ENCODE results near the gene PPTC7. TPM values are rescaled to one million over a fixed set of nuclear protein-coding genes. Genes with fewer than 3 reads are reported as not detected.

PPTC7 gene
- total and polyA plus RNA-seq, 2 of the 13 experiments (the other 11 are each of a cell fraction or from before 2014, with no cell fraction given), result 4.8 to 12.3 TPM

GRCh38 chr12:110501752-110502738, 81.1 kb downstream of the PPTC7 start, which contains the start of the genes RAD9B and VPS29 (continued):
- TF ChIP-seq, protein P1, sequence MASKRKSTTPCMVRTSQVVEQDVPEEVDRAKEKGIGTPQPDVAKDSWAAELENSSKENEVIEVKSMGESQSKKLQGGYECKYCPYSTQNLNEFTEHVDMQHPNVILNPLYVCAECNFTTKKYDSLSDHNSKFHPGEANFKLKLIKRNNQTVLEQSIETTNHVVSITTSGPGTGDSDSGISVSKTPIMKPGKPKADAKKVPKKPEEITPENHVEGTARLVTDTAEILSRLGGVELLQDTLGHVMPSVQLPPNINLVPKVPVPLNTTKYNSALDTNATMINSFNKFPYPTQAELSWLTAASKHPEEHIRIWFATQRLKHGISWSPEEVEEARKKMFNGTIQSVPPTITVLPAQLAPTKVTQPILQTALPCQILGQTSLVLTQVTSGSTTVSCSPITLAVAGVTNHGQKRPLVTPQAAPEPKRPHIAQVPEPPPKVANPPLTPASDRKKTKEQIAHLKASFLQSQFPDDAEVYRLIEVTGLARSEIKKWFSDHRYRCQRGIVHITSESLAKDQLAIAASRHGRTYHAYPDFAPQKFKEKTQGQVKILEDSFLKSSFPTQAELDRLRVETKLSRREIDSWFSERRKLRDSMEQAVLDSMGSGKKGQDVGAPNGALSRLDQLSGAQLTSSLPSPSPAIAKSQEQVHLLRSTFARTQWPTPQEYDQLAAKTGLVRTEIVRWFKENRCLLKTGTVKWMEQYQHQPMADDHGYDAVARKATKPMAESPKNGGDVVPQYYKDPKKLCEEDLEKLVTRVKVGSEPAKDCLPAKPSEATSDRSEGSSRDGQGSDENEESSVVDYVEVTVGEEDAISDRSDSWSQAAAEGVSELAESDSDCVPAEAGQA (IDR thresholded peaks at IDR 0.05; ENCODE audit: low read depth), result peak; percentile 85
- TF ChIP-seq, protein P1 (CRISPR knock-in tag; IDR thresholded peaks at IDR 0.05; ENCODE audit: borderline replicate concordance), result no peak; the same call in 1 of the 2 replicates
- TF ChIP-seq, protein P2, sequence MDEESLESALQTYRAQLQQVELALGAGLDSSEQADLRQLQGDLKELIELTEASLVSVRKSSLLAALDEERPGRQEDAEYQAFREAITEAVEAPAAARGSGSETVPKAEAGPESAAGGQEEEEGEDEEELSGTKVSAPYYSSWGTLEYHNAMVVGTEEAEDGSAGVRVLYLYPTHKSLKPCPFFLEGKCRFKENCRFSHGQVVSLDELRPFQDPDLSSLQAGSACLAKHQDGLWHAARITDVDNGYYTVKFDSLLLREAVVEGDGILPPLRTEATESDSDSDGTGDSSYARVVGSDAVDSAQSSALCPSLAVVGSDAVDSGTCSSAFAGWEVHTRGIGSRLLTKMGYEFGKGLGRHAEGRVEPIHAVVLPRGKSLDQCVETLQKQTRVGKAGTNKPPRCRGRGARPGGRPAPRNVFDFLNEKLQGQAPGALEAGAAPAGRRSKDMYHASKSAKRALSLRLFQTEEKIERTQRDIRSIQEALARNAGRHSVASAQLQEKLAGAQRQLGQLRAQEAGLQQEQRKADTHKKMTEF (CRISPR knock-in tag; IDR thresholded peaks at IDR 0.05), result peak; percentile 92
- TF ChIP-seq ZNF331 (CRISPR knock-in tag; IDR thresholded peaks at IDR 0.05) (peak; percentile 89), KLF15 (CRISPR knock-in tag; IDR thresholded peaks at IDR 0.05; ENCODE audit: borderline replicate concordance) (peak; percentile 67), DR1 (CRISPR knock-in tag; IDR thresholded peaks at IDR 0.05) (peak; percentile 95), AHDC1 (CRISPR knock-in tag; IDR thresholded peaks at IDR 0.05; ENCODE audit: borderline replicate concordance) (no peak), ATF4 (CRISPR knock-in tag; IDR thresholded peaks at IDR 0.05) (peak in 1 of 2 experiments; percentile 86; a peak in 2 of 4 replicates)
- TF ChIP-seq, protein P3, sequence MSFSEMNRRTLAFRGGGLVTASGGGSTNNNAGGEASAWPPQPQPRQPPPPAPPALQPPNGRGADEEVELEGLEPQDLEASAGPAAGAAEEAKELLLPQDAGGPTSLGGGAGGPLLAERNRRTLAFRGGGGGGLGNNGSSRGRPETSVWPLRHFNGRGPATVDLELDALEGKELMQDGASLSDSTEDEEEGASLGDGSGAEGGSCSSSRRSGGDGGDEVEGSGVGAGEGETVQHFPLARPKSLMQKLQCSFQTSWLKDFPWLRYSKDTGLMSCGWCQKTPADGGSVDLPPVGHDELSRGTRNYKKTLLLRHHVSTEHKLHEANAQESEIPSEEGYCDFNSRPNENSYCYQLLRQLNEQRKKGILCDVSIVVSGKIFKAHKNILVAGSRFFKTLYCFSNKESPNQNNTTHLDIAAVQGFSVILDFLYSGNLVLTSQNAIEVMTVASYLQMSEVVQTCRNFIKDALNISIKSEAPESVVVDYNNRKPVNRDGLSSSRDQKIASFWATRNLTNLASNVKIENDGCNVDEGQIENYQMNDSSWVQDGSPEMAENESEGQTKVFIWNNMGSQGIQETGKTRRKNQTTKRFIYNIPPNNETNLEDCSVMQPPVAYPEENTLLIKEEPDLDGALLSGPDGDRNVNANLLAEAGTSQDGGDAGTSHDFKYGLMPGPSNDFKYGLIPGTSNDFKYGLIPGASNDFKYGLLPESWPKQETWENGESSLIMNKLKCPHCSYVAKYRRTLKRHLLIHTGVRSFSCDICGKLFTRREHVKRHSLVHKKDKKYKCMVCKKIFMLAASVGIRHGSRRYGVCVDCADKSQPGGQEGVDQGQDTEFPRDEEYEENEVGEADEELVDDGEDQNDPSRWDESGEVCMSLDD (CRISPR knock-in tag; IDR thresholded peaks at IDR 0.05; ENCODE audit: borderline replicate concordance), result peak; percentile 63; the same call in 1 of the 2 replicates
